VCaP (cell line): ENCODE data around the gene SHISA6.

Experiments
- H3K27ac ChIP-seq: fragments of 450-650 bp; 2 replicates; pipeline ENCODE4 v1.5.1; 2017
- CTCF ChIP-seq: fragments of 450-650 bp; conservative IDR thresholded peaks from 2 replicates; pipeline ENCODE4 v1.5.1; 2017; ENCODE audit warnings: mild to moderate bottlenecking, moderate library complexity

The SHISA6 gene

GRCh38 chr17:11446316-11446715 is 205.3 kb downstream of the SHISA6 start:
- no peak overlapping the region for H3K27ac ChIP-seq
- no peak for TF ChIP-seq CTCF

GRCh38 chr17:11454096-11454495 is 213.1 kb downstream of the SHISA6 start:
- no peak overlapping the region for H3K27ac ChIP-seq

GRCh38 chr17:11458279-11458678 is 217.3 kb downstream of the SHISA6 start:
- no peak overlapping the region for H3K27ac ChIP-seq
- TF ChIP-seq CTCF, result no peak

More at GRCh38 chr17:11454096-11454495, 213.1 kb downstream of the SHISA6 start:
- no peak for TF ChIP-seq CTCF

- no peak for TF ChIP-seq CTCF
- H3K27ac ChIP-seq, result no peak overlapping the region
These were observed 218.9 kb downstream of the SHISA6 start for GRCh38 chr17:11459861-11460331.

- H3K27ac ChIP-seq, result no peak overlapping the region
- no peak for TF ChIP-seq CTCF
These were observed 221.1 kb downstream of the SHISA6 start for GRCh38 chr17:11461993-11462548.

- TF ChIP-seq CTCF, result no peak
- no peak overlapping the region for H3K27ac ChIP-seq
These were observed 226.6 kb downstream of the SHISA6 start for GRCh38 chr17:11467639-11468038.

GRCh38 chr17:11485336-11486100 is 244.5 kb downstream of the SHISA6 start:
- TF ChIP-seq CTCF, result no peak

More at GRCh38 chr17:11485336-11486100, 244.5 kb downstream of the SHISA6 start:
- H3K27ac ChIP-seq, result no peak overlapping the region
